ENCODE measurements around the gene BIN1. TPM values are rescaled to one million over a fixed set of nuclear protein-coding genes. Genes with fewer than 3 reads are reported as not detected.
A peak's percentile ranks its signal among the peaks of the same experiment; 100 is the strongest.
"Not testable (repeated sequence)": the region's sequence is repeated elsewhere in the genome, so short reads cannot be mapped to it uniquely, and the experiment has no call there.

Gene BIN1
- total RNA-seq, 2 experiments from 2014 or later, result 98.8 to 101 TPM

- no peak for DNase-seq
- H3K4me1 Mint-ChIP-seq, result no peaks in the 10 kb centered on the region
These were observed 67.4 kb downstream of the BIN1 start for GRCh38 chr2:127039387-127040031.

GRCh38 chr2:127037476-127037875 lies 69.5 kb downstream of the BIN1 start:
- no peak for DNase-seq
- H3K27me3 Mint-ChIP-seq, result no peaks in the 10 kb centered on the region
- H3K9me3 Mint-ChIP-seq, result no peaks in the 10 kb centered on the region
- no peak overlapping the region for H3K27ac Mint-ChIP-seq
- H3K4me3 Mint-ChIP-seq, result no peak overlapping the region
- no peaks in the 10 kb centered on the region for H3K36me3 Mint-ChIP-seq
- no peaks in the 10 kb centered on the region for H3K4me1 Mint-ChIP-seq

More at GRCh38 chr2:127039387-127040031, 67.4 kb downstream of the BIN1 start:
- Mint-ChIP-seq H3K9me3 (no peaks in the 10 kb centered on the region), H3K27ac (no peak overlapping the region), H3K4me3 (no peak overlapping the region), H3K27me3 (no peaks in the 10 kb centered on the region), H3K36me3 (no peaks in the 10 kb centered on the region)

- no peaks in the 10 kb centered on the region for H3K4me1 Mint-ChIP-seq
- no peaks in the 10 kb centered on the region for H3K9me3 Mint-ChIP-seq
- H3K27me3 Mint-ChIP-seq, result peaks cover 1% of the 10 kb centered on the region
- H3K36me3 Mint-ChIP-seq, result no peaks in the 10 kb centered on the region
- H3K4me3 Mint-ChIP-seq, result no peak overlapping the region
- no peak overlapping the region for H3K27ac Mint-ChIP-seq
- no peak for DNase-seq
These were observed 71.9 kb downstream of the BIN1 start for GRCh38 chr2:127034883-127035611.

DNA sequence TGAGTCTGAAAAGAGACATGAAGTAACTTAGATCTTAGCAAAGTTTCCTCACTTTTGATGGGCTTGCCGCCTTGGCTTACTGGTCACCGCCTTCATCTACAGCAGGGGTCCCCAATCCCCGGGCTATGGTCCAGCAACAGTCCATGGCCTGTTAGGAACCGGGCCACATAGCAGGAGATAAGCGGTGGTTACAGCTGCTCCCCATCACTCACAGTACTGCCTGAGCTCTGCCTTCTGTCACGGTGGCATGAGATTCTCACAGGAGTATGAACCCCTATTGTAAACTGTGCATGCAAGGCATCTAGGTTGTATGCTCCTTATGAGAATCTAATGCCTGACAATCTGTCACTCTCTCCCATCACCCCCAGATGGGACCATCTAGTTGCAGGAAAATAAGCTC lies 72.9 kb downstream of the BIN1 start:
- Mint-ChIP-seq H3K36me3 (no peaks in the 10 kb centered on the region), H3K4me3 (no peak overlapping the region), H3K4me1 (no peaks in the 10 kb centered on the region), H3K27ac (no peak overlapping the region), H3K9me3 (no peaks in the 10 kb centered on the region), H3K27me3 (peaks cover 11% of the 10 kb centered on the region)
- no peak for DNase-seq

- H3K4me1 Mint-ChIP-seq, result no peaks in the 10 kb centered on the region
- H3K36me3 Mint-ChIP-seq, result no peaks in the 10 kb centered on the region
- no peak overlapping the region for H3K4me3 Mint-ChIP-seq
- no peak overlapping the region for H3K27ac Mint-ChIP-seq
- peaks cover 21% of the 10 kb centered on the region for H3K27me3 Mint-ChIP-seq
- H3K9me3 Mint-ChIP-seq, result no peaks in the 10 kb centered on the region
- DNase-seq, result no peak
These were observed 74.3 kb downstream of the BIN1 start for GRCh38 chr2:127032621-127033020.

DNA sequence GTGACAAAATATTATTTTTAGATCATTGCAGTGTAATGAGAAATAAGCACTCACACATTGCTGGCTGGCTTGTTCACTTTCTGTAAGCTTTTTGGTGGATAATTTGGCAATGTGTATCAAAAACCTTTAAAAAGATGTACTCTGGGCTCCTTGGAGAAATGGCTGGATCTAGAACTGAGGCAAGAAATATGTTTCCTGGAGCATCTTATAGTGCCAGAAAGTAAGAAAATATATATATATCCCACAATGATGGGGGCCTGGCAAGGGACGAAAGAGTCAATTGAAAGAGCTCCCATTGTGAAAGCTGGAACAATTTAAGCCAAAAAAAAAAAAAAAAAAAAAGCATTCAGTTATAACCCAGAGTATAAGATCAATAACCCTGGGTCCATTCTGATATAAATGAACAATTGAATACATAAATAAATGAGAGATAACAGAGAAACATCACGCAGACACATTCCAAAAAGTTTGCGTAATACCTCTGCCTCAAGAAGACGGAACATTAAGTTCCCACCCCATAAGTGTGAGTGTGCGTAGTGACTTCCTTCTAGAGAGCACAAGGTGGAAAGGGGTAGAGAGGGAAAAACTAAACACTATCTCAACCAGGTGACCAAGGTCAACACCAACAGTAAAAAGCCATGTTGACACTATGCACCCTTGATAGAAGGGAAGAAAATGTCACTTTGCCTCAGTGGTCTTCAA lies 77.5 kb downstream of the BIN1 start:
- no peak for DNase-seq
- H3K36me3 Mint-ChIP-seq, result no peaks in the 10 kb centered on the region

DNA sequence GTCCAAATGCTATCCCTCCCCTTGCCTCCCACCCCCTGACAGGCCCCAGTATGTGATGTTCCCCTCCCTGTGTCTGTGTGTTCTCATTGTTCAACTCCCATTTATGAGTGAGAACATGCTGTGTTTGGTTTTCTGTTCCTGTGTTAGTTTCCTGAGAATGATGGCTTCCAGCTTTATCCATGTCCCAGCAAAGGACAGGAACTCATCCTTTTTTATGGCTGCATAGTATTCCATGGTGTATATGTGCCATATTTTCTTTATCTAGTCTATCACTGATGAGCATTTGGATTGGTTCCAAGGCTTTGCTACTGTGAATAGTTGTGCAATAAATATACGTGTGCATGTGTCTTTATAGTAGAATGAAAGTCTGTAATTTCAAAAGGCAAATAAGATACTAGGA lies 78.2 kb downstream of the BIN1 start:
- H3K4me1 Mint-ChIP-seq, result not testable (repeated sequence)
- peaks cover 21% of the 10 kb centered on the region for H3K27me3 Mint-ChIP-seq

More for the DNA sequence above, 77.5 kb downstream of the BIN1 start:
- peaks cover 2% of the 10 kb centered on the region for H3K9me3 Mint-ChIP-seq
- peaks cover 21% of the 10 kb centered on the region for H3K27me3 Mint-ChIP-seq
- H3K27ac Mint-ChIP-seq, result no peak overlapping the region
- H3K4me3 Mint-ChIP-seq, result no peak overlapping the region
- peaks cover 10% of the 10 kb centered on the region for H3K4me1 Mint-ChIP-seq

GRCh38 chr2:127027715-127028114 lies 79.2 kb downstream of the BIN1 start:
- no peaks in the 10 kb centered on the region for H3K36me3 Mint-ChIP-seq
- peaks cover 11% of the 10 kb centered on the region for H3K9me3 Mint-ChIP-seq
- no peak overlapping the region for H3K27ac Mint-ChIP-seq
- DNase-seq, result no peak
- H3K4me1 Mint-ChIP-seq, result peaks cover 10% of the 10 kb centered on the region
- no peak overlapping the region for H3K4me3 Mint-ChIP-seq
- peaks cover 21% of the 10 kb centered on the region for H3K27me3 Mint-ChIP-seq

More for the DNA sequence above, 78.2 kb downstream of the BIN1 start:
- not testable (repeated sequence) for H3K9me3 Mint-ChIP-seq, DNase-seq, H3K4me3 Mint-ChIP-seq, H3K27ac Mint-ChIP-seq, H3K36me3 Mint-ChIP-seq

DNA sequence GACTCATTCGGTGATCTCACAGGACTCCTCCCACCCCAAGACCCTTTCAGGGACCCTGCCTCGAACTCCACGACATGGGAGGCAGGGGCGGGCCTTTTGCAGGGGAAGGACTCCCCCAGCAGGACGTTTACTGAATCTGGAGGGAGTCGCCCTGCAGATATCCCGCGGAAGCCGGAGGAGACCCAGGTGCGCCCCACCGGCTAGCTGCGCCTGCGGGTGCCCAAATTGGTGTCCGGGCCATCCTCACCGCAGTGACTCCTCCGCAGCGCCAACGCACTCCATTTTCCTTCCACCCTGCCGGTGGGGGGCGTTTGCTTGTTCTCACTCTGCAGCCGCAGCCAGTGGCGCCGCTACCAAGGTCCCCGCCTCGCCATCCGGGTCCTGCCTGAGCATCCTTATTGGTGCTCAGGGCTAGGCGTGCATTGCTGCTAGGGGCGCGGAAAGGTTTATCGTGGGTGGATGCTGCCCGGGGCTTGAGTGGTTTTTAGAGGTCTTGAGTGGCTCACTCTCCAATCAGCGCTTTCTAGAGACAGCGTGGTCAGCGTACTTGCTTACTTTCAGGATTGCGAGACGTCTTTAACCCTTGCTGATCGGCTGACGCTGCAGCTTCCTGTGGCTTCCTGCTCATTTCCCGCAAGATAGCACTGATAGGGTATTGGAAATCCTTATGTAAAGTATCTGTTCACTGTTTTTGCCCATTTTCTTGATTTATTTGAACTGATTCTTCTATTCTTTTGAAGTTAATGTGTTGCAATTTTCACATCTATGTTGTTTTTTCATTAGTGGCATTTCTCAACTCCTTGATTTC lies 81.4 kb downstream of the BIN1 start:
- Mint-ChIP-seq H3K27ac (no peak overlapping the region), H3K27me3 (peaks cover 21% of the 10 kb centered on the region)

GRCh38 chr2:127024769-127025358 lies 82.1 kb downstream of the BIN1 start:
- no peak for DNase-seq
- no peak overlapping the region for H3K27ac Mint-ChIP-seq
- H3K4me1 Mint-ChIP-seq, result peaks cover 10% of the 10 kb centered on the region
- peaks cover 11% of the 10 kb centered on the region for H3K9me3 Mint-ChIP-seq
- H3K27me3 Mint-ChIP-seq, result peaks cover 18% of the 10 kb centered on the region
- H3K4me3 Mint-ChIP-seq, result peak overlapping the region; percentile 48
- H3K36me3 Mint-ChIP-seq, result no peaks in the 10 kb centered on the region

More for the DNA sequence above, 81.4 kb downstream of the BIN1 start:
- no peaks in the 10 kb centered on the region for H3K36me3 Mint-ChIP-seq
- H3K9me3 Mint-ChIP-seq, result peaks cover 11% of the 10 kb centered on the region
- DNase-seq, result peak; percentile 83
- peaks cover 10% of the 10 kb centered on the region for H3K4me1 Mint-ChIP-seq
- peak overlapping the region; percentile 68 for H3K4me3 Mint-ChIP-seq

GRCh38 chr2:127023504-127023903 lies 83.5 kb downstream of the BIN1 start:
- Mint-ChIP-seq H3K27me3 (peaks cover 6% of the 10 kb centered on the region), H3K36me3 (no peaks in the 10 kb centered on the region), H3K4me1 (peaks cover 10% of the 10 kb centered on the region), H3K9me3 (peaks cover 11% of the 10 kb centered on the region), H3K4me3 (no peak overlapping the region), H3K27ac (no peak overlapping the region)
- DNase-seq, result no peak

DNA sequence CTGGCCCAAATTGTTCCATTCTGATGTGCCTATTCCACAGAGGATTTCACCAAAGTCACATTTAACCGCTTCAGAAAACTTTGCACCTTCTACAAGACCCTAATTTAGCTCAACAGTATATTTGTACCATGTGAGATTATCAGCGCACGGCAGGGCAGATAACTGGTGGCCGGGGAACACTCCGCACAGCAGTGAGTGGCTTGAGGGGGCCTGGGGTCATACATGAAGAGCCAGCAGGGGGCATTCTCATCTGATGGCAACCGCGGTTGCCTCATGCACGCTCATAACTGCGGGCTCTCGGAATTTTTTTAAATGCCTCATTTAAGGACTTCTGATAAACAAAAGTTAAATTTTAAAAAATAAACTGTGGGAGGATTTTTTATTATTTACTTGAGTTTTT lies 84.1 kb downstream of the BIN1 start:
- Mint-ChIP-seq H3K36me3 (no peaks in the 10 kb centered on the region), H3K27ac (no peak overlapping the region), H3K4me1 (peaks cover 10% of the 10 kb centered on the region), H3K27me3 (peaks cover 2% of the 10 kb centered on the region), H3K4me3 (no peak overlapping the region), H3K9me3 (peaks cover 11% of the 10 kb centered on the region)
- DNase-seq, result no peak

DNA sequence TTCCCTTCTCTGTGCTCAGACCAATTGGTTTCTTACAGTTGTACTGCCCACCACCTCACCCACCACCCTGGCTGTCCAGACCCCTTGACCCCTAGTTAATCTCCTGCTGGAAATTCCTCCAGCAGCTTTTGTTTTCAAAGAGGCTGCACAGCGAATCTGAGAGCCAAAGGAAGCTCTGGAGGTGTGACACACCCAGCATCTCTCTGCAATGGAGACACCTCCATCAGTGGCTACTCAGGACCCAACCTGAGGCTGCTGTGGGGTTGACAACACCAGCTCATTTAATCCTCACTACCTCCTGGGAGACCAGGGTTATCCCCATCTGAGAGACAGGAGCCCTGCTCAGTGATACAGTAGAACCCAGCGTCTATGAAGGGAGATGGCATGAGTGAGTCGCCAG lies 86.4 kb downstream of the BIN1 start:
- no peak overlapping the region for H3K4me3 Mint-ChIP-seq
- no peak overlapping the region for H3K27ac Mint-ChIP-seq
- H3K9me3 Mint-ChIP-seq, result peaks cover 11% of the 10 kb centered on the region

GRCh38 chr2:127017548-127017947 lies 89.4 kb downstream of the BIN1 start:
- Mint-ChIP-seq H3K36me3 (no peaks in the 10 kb centered on the region), H3K27me3 (peaks cover 8% of the 10 kb centered on the region), H3K4me3 (no peak overlapping the region), H3K27ac (no peak overlapping the region), H3K4me1 (no peaks in the 10 kb centered on the region), H3K9me3 (no peaks in the 10 kb centered on the region)
- DNase-seq, result no peak

More for the DNA sequence above, 86.4 kb downstream of the BIN1 start:
- Mint-ChIP-seq H3K27me3 (no peaks in the 10 kb centered on the region), H3K36me3 (no peaks in the 10 kb centered on the region), H3K4me1 (peaks cover 1% of the 10 kb centered on the region)
- no peak for DNase-seq
